HG03565 (cell line): Measurements from ENCODE around the gene ABCB11.

Source experiments
- ATAC-seq: cut with Tn5 transposase; IDR thresholded peaks from one replicate; pipeline ENCODE4 v1.9.1; 2021; ENCODE audit warnings: mild to moderate bottlenecking, moderate library complexity; ENCODE audit not compliant: unreplicated experiment

The ABCB11 gene

DNA sequence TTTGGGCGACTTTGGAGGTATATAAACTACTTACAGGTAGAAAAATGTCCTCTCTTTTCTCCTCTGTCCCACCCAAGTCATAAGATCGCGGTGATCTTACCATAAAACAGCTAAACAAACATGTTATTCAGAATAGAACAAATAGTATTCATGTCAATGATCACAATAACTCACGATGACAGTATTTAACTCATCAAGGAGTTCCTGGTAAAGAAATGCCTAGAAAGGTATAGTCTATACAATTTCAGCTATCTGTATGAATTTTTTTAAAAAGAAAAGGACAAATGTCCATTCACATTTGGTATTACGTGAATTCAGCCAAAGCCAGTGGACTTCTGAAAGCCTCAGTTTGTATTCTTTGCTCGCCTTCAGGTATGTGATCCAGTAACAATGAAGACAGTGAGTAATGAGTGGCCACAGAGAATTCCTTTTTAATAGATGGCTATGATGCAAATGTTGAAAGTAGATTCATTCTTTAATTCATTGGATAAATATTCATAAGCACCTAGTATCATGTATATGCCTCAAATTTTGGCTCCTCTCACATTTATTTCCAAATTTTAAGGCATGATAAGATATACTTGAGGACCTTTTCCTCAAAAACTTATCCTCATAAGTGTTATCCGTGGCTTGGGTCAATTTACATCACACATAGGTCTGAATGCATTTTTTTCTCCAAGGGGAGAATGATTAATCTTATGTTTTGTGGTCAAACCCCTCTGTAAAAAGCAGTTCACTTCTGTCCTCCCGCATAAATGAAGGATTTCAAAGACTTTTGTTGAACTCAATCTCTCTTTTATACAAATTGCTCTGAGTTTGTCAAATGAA is 20.3 kb downstream of the ABCB11 start:
- ATAC-seq: no peak

DNA sequence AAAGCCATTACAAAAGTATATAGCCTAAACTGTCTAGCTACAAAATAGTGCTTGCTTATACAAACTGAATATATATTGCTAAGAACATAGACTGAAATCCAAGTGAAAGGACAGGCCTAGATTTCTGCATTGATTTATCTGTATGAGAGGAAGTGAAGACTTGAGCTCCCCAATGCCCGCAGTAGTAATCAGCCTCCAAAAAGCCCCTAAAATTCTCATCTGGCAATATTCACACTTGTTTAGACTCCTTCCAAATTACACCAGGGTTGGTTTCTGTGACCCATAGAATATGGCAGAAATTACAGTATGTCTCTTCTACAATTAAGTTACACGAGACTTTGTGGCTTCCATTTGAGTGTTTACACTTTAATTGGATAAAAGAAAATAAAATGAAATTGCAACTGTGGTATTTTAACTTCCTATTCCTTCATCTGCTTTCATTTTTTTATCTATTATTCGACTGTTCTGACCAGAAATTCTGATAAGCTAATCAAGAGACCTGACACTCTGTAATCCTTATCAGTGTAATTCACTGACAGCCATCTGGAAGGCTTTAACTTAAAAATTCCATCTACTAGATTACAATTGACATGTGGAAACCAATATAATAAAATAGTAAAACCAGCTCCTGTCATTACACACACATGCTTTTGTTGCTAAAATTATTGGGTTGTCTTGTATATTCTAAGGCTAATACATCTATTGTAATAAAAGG is 21.1 kb downstream of the ABCB11 start:
- ATAC-seq: no peak

DNA sequence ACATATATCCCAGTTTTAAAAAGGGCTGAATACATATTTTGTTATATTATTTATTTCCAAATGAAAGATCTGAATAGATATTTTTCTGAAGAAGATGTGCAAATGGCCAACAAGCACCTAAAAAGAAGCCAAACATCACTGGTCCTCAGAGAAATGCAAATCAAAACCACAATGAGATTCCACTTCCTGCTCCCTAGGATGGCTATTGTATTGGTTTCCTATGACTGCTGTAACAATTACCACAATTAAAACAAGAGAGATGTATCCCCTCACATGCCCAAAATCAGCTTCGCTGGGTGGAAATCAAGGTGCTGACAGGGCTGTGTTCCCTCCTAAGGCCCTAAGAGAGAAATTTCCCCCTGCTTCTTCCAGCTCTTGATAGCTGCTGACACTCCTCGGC is 23.2 kb downstream of the ABCB11 start:
- no peak for ATAC-seq

DNA sequence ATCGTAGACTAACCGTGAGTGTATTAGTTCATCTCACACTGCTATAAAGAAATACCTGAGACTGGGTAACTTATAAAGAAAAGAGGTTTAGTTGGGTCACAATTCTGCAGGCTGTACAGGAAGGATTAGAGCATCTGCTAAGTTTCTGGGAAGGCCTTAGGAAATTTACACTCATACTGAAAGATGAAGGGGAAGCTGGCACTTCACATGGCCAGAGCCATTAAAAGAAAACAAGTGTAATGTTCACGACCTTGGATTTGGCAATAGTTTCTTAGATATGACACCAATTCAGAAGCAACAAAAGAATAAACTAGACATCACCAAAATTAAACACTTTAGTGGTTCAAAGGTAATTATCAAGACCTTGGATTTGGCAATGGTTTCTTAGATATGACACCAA is 23.8 kb downstream of the ABCB11 start:
- no peak for ATAC-seq

DNA sequence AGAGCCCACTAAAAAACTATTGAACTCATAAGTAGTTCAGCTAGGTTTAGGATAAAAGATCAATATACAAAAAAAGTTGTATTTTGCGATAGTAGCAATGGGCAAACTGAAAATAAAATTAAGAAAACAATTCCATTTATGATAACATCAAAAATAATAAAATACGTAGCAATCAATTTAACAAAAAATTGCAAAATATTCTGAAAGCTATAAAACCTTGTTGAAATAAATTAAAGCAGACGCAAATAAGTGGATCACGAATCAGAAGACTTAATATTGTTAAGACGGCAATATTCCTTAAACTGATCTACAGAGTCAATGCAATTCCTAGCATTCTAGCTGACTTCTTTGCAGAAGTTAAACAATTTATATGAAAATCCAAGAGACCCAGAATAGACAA is 24.5 kb downstream of the ABCB11 start:
- no peak for ATAC-seq

DNA sequence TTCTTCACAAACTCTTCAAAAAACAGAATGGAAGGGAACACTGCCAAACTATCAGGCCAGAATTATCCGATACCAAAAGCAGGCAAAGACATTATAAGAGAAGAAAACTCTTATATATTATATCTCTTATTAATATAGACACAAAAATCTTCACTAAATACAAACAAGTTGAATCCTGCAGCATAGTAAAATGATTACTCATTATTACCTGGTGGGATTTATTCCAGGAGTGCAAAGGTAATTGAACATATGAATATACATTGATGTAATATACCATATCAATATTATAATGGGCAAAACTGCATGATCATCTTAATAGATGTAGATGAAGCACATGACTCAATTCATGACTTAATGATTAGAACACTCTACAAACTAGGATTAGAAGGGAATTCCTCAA is 25.1 kb downstream of the ABCB11 start:
- no peak for ATAC-seq

DNA sequence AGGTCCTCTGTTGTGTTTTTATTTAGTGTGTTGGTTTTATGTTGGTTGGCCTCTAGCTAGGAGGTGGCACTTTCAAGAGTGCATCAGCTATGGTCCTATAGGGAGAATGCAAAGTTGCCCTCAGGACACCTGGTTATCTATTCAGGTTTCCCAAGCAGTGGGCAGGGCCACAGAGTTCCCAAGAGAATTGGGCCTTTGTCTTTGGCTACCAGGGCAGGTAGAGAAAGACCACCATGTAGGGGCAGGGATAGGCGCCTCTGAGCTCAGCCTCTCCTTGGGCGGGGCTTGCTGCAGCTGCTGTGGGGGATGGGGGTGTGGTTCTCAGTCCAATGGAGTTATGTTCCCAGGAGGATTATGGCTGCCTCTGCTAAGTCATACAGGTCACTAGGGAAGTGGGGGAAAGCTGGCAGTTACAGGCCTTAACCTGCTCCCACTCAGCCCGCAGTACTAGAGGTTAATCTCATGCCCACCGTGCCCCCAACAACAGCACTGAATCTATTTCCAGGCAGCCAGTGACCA is 26.0 kb downstream of the ABCB11 start:
- ATAC-seq: no peak

DNA sequence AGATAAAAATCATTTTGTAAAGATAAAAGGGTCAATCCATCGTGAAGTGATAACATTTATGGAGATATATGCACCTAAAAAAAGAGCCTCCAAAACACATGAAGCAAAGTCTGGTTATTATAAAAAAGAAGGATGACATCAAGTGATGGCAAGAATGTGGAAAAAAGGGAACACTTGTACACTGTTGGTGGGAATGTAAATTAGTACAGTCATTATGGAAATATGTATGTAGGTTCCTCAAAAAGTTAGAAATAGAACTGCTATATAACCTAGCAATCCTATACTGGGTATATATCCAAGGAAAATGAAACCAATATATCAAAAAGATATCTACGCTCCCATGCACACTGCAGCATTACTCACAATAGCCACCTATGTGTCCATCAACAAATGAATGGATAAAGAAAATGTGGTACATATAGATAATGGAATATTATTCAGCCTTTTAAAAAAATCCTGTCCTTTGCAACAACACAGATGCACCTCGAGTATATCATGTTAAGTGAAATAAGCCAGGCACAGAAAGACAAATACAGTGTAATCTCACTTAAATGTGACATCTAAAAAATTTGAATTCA is 28.9 kb downstream of the ABCB11 start:
- no peak for ATAC-seq

DNA sequence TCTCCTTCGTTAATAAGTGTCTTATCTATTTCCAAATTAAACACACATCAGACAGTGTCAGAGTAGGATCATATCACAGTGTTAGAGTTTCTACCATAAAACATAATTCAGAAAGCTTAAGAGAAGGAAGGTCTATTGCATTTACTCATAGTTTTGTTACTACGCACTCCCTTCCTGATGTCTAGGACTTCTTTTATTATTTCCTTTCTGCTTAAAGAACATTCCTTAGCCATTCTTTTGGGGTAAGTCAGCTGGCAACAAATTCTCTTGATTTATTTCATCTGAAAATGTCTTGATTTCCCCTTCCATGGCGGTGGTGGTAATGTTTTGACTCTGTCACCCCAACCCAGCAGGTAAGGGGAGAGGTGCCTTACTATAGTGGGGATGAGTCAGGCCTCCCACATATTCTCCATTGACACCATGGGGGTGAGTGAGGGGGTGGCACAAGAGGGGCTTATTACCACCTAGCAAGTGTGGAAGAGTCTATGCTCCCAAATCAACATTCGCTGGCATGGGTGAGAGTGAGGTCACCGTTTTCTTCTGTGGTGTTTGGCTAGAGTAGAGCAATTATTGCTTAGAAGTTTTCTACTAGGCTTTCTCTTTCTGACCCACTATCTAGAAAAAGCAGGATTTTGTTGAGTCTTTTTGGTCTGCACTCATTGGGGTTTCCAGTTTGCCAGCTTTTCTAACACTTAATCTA is 29.9 kb downstream of the ABCB11 start:
- no peak for ATAC-seq

DNA sequence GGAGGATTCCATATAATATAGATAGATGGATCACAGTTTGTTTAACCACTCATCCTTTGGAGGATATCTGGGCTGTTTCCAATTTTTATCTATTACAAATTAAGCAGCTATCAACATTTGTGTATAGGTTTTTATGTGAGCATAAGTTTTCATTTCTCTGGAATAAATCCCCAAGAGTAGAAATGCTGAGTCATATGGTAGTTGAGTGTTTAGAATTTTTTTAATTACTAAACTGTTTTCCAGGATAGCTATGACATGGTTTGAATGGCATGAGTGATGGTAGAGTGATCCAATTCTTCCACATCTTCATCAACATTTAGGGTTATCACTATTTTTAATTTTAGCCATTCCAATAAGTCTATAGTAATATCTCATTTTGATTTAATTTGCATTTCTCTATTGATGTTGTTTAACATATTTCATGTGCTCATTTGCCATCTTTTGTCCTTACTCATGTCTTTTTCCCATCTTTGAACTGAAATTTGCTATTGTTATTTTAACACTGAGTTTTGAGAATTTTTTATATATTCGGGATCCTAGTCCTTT is 31.4 kb downstream of the ABCB11 start:
- ATAC-seq: no peak

DNA sequence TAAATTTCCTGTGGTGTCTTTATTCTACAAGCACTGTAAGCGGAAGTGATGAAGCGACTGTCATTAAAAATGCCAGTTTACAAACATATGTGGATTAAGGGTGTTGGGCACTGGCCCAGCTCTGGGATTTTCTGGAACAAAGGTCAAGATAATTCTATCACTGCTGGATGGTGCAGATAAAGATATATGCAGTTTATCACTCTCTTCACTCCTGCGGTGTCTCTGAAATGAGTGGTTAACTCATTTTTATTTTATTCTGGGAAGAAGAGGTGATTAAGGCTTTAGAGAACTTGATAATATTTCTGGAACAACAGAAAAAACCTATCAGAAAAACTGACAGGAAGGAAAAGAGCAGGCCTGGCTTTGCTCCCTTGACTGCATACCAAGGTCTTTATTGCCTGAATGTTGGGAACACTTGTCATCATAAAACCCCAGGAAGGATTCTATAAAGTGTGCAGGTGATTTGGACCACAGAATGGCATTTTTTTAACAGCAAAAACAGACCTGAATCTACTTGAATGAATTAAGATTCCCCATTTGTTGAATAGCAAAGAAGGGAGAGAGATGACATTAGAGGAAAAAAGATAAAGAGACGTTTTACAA is 32.4 kb downstream of the ABCB11 start:
- ATAC-seq: no peak

DNA sequence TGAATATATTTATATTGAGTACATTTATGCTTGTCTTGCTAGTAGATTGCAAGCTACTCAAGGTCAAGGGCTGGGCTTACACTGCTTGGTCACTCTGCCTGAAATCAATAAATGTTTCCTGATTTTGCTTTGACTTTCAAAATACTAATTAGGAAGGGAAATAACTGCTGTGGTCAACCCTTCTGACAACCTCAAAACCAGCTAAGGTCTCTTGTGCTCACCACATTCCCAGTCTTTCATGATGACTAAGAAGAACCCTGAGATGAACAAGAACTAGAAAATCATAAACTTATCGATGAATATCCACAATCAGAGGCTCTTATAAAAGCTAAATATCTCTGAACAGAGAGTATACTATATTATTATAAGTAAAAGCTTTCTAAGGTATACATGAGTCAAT is 33.3 kb downstream of the ABCB11 start:
- no peak for ATAC-seq

DNA sequence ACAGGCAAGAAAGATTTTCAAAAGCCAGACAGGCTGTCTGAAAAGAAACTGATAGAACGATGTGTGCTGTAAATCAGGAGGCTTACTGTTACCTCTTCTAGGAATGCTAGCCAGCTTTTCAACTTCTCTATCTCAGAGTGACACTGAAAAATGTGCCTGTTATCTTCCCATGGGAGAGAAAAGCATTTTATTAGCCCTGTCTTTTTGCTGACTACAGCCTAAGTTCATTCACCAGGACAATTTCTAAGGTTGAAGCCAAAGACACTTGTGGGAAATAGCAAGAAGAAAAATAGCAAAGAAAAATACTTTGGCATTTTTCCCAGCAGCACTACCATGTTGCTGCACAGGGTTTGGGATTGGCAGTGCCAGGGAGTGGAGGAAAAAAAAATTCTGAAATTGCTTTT is 34.0 kb downstream of the ABCB11 start:
- no peak for ATAC-seq

DNA sequence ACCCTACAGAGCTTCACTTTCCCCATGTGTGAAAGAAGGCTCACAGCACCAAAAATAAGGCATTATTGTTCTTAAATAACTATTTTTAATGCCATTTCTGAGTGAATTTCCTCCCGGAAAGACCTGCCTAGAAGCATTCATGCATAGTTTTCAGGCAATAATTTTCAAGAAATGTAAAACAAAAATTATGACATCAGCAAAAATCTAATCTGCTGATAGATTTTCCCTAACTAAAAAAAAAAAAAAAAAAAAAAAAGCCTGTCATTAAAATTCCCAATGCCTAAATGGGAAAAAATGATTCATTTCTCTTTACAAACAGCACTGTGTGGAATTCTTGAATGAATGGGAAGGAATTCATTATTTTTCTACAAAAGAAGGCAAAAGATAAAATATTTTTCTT is 35.4 kb downstream of the ABCB11 start:
- no peak for ATAC-seq

DNA sequence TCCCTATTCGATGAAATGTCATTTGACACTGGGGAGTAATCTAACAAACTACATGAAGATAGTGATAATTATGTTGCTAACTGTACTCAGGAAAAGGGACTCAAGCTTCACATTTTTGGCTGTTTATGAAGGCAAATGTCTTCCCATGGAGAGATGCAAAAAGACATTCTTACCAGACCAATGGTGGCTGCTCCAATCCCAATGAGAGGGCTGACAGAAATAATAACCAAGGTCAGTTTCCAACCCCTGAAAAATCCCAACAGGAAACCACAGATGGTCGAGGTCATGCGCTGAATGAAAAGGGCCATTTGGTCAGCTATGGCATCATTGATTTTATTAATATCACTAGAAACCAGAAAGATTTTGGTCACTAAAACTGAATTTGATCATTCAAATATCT is 37.6 kb downstream of the ABCB11 start:
- no peak for ATAC-seq

DNA sequence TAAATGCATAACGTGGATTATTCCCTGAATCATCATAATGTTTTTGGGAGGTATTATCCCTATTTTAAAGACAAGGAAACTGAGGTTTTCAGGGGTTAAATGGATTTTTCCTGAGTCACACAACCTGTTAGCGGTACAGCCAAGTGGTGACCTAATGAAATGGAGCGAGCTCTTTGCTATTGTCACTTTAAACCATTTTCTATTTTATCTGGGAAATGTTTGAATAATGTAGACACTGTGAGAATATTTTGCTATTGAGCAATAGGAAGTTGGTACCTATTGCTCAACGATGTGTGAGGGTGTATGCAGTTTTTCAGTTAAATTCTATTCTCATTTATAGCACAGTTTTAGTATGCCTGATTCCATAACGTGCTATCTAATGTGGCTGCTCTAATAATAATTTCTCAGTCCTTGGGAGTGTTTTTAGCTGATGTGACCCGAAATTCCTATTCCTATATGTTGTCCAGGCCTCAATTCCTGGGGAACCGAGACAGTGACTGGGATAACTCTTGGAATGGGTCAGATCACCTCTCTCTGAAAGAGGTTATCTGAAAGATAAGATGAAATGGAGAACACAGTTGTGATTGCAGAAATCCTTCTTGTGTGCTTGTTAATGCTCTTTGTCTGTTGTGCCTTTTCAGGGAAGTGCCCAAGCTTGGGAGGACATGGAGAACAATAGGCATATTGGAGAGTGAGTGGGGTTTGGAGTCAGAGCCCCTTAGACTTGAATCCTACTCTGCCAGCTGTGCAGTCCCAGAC is 38.4 kb downstream of the ABCB11 start:
- no peak for ATAC-seq

DNA sequence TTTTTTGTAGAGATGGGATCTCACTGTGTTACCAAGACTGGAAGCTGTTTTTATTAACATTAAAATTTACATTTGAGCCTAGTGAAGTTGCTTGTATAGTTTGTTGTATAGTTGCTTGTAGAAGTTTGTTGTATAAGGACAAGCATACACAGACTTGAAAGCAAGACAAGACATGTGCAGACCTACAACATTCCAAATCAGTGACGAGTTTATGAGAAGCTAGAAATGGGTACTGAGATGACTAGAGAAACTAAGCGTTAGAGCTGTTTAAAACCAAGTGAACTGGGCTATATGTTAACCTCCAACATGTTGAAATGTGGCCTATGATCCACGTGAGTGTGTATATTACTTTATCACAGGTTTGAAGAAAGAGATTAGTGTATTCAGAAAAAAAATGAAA is 39.1 kb downstream of the ABCB11 start:
- no peak for ATAC-seq

DNA sequence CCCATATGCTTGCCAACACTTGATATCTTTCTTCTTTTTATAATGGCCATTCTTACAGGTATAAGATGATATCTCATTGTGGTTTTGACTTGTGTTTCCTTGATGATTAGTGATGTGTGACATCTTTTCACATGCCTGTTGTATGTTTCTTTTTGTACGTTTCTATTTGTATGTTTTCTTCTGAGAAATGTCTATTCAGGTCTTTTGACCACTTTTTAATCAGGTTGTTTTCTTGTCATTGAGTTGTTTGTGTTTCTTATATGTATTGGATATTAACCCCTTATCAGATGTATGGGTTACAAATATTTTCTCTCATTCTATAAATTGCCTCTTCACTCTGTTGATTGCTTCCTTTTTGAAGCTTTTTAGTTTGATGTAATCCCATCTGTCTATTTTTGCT is 42.4 kb downstream of the ABCB11 start:
- no peak for ATAC-seq

DNA sequence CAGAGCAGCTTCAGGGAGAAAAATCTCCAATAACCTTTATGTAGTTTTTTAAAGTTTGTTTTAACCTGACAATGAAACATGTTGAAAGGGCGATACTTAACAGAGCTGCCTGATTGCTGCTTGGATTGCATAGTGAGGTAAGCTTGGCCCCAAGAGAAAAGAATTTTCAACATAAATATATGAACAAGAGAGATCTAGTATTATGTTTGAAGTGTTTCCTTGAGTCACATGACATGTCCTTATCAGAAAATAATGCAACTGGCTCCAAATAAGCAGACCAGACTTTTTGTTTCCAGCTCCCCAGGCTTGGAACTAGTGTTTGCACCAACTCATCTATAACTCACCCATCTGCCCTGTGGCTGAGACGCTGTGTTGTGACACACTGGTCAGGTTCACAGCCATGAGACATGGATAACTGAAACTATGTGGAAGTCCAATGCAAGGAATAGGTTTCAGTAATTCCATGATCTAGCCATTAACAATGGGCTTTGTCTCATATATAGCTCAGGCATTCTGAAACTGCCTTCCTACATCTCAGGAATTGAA is 44.7 kb downstream of the ABCB11 start:
- ATAC-seq: no peak

DNA sequence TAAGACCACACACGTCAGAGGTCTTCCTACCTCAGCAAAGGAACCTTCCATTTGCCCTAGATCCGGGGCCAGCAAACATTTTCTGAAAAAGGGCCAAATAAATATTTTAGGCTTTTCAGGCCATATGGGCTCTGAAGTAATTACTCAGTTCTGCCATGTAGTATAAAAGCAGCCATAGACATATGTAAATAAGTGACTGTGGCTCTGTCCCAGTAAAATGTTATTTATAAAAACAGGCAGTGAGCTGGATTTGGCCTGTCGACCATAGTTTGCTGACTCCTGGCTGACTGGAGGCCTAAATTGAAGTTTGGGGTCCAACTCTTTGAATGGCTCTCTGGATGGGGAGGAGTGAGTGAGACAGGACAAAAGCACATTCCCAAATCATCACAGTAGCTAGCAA is 49.5 kb downstream of the ABCB11 start:
- no peak for ATAC-seq
